Esophagus squamous epithelium (tissue), 5 donors: ENCODE measurements around the gene FGD4. TPM values are rescaled to one million over a fixed set of nuclear protein-coding genes. Genes with fewer than 3 reads are reported as not detected.
A peak's percentile ranks its signal among the peaks of the same experiment; 100 is the strongest.

Experiments used
- DNase-seq: peaks from one replicate; lab custom pipeline; 2025; lab: John Stamatoyannopoulos, UW
- H3K27ac ChIP-seq, 4 donors: fragments of 200-600 bp; sonication (generic); one replicate each; pipeline ENCODE4 v1.5.1; 2016 to 2019; ENCODE audit warnings: mild to moderate bottlenecking in 1 of 4
- H3K27me3 ChIP-seq, 4 donors: fragments of 200-600 bp; sonication (generic); 1 replicate in 3 of 4; 2 replicates in 1 of 4; pipeline versions ENCODE4 v1.5.1 to v1.6.0; 2017 to 2021; ENCODE audit warnings: antibody characterized with exemption in 1 of 4
- H3K36me3 ChIP-seq, 3 donors: fragments of 200-600 bp; sonication (generic); one replicate each; pipeline ENCODE4 v1.5.1; 2016 to 2019
- H3K4me1 ChIP-seq, 3 donors: fragments of 200-600 bp; sonication (generic); one replicate each; pipeline ENCODE4 v1.5.1; 2017 to 2019
- H3K4me3 ChIP-seq, 4 donors: fragments of 200-600 bp; sonication (generic); 1 replicate in 3 of 4; 2 replicates in 1 of 4; pipeline ENCODE4 v1.5.1; 2016 to 2019; ENCODE audit warnings: mild to moderate bottlenecking in 2 of 4, moderate library complexity in 1 of 4
- H3K9me3 ChIP-seq, 3 donors: fragments of 200-600 bp; sonication (generic); one replicate each; pipeline ENCODE4 v1.5.1; 2016 to 2019
- CTCF ChIP-seq, 6 experiments: fragments of 450-650 bp in 4 of 6; fragments of 200-600 bp in 2 of 6; sonication (generic) in 2 of 6; IDR thresholded peaks; one replicate each; pipeline ENCODE4 v1.5.1; 2016 to 2019; ENCODE audit warnings: antibody characterized with exemption in 6 of 6, mild to moderate bottlenecking in 4 of 6, moderate library complexity in 4 of 6
- POLR2A ChIP-seq, 4 donors: fragments of 450-650 bp; IDR thresholded peaks; one replicate each; pipeline ENCODE4 v1.6.1; 2017; ENCODE audit warnings: antibody characterized with exemption in 4 of 4, mild to moderate bottlenecking in 4 of 4, moderate library complexity in 3 of 4
- WGBS, 2 donors: methylation state at CpG; one replicate each; pipeline ENCODE4 v1.1.5; 2018; 5-methylcytosine and 5-hydroxymethylcytosine counted together
- intact Hi-C: fragments of 100-400 bp; cut with DNase I; formaldehyde crosslinking; loops from one replicate; pipeline ENCODE4 v1.15.0; 2022
- total RNA-seq, 4 donors: library from RNA; depleted of rRNA; stranded (reverse); fragments of >200 nt; gene quantifications; one replicate each; pipeline ENCODE4 v1.1.0, GENCODE V29; 2016
- donor health status: DM: yes; HTN: yes; CAD: no.

FGD4 gene
- total RNA-seq, 4 donors from 2014 or later: 17.0 to 49.8 (median 25.6) TPM

- TF ChIP-seq CTCF (IDR thresholded peaks at IDR 0.05) (no peak), POLR2A (IDR thresholded peaks at IDR 0.05) (no peak)
- Histone ChIP-seq H3K4me1 (peaks cover 5 to 36% (median 9%) of the 10 kb centered on the region in 3 donors), H3K36me3 (no peaks in the 10 kb centered on the region), H3K9me3 (no peaks in the 10 kb centered on the region), H3K4me3 (no peak overlapping the region), H3K27me3 (peaks cover 0 to 10% (median 0%) of the 10 kb centered on the region in 4 donors), H3K27ac (no peak overlapping the region)
- intact Hi-C loops: no loop called here
- WGBS, 2 donors: 62 to 68% methylated on average over 4 of the region's 4 CpGs
- DNase-seq: no peak
Measured at GRCh38 chr12:32397696-32398095, 1.7 kb upstream of the FGD4 start.

DNA sequence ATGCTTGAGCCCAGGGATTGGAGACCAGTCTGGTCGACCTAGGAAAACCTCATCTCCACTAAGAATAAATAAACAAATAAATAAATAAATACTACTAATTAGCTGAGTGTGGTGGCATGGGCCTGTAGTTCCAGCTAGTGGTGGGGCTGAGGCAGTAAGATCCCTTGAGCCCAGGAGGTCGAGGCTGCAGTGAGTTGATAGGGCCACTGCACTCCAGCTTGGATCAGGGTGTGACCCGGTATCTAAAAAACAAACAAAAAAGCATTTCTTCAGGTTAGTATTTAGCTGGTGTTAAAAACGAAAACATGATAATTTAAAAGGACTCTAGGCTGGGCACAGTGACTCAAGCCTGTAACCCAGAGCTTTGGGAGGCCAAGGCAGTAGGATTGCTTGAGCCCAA, 1.2 kb upstream of the FGD4 start:
- DNase-seq: no peak
- Histone ChIP-seq H3K4me1 (peaks cover 5 to 40% (median 9%) of the 10 kb centered on the region in 3 donors), H3K27me3 (peaks cover 0 to 10% (median 0%) of the 10 kb centered on the region in 4 donors), H3K4me3 (no peak overlapping the region), H3K27ac (peak overlapping the region in 3 of 4 donors; percentile 80 to 93 (median 89)), H3K36me3 (no peaks in the 10 kb centered on the region), H3K9me3 (no peaks in the 10 kb centered on the region)
- intact Hi-C loops: no loop called here
- WGBS, 2 donors: 84% methylated on average over 4 of the region's 4 CpGs
- TF ChIP-seq POLR2A (IDR thresholded peaks at IDR 0.05): no peak
- TF ChIP-seq CTCF (IDR thresholded peaks at IDR 0.05): no peak

DNA sequence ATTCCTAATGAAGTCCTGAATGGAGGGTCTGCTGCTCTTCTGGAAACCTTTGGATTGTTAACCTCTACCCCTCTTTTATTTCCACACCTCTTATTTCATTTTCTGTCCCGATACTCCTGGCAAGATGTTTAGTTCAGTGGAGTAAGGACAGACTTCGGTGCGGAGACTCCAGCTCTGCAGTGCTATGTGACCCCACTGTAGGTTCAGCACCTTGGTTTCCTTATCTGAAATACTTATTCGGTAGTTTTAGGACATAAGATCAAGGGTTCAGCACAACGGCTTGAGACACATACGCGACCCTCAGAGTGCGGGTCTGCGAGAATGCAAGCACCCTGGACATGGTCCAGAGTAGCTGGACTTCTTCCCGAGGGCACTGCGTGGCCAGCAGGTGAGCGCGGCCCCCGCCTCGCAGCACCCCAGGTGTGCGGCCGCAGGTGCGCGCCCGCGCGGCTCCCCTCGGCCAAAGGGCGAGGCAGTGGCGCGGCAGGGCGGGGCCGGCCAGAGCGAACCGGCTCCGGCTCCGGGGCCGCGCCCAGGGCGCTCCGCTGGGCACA, 465 bp upstream of the FGD4 start:
- Histone ChIP-seq H3K9me3 (no peaks in the 10 kb centered on the region), H3K36me3 (no peaks in the 10 kb centered on the region), H3K4me1 (peaks cover 5 to 40% (median 9%) of the 10 kb centered on the region in 3 donors), H3K27me3 (peaks cover 0 to 10% (median 0%) of the 10 kb centered on the region in 4 donors), H3K4me3 (peak overlapping the region; percentile 68 to 81 (median 75)), H3K27ac (peak overlapping the region; percentile 80 to 94 (median 91))
- WGBS, 2 donors: 13 to 22% methylated on average over 5 to 7 of the region's 36 CpGs
- TF ChIP-seq CTCF (IDR thresholded peaks at IDR 0.05) (peak in 1 of 6 experiments; percentile 8), POLR2A (IDR thresholded peaks at IDR 0.05) (no peak)
- no peak for DNase-seq
- intact Hi-C loops: no loop called here

DNA sequence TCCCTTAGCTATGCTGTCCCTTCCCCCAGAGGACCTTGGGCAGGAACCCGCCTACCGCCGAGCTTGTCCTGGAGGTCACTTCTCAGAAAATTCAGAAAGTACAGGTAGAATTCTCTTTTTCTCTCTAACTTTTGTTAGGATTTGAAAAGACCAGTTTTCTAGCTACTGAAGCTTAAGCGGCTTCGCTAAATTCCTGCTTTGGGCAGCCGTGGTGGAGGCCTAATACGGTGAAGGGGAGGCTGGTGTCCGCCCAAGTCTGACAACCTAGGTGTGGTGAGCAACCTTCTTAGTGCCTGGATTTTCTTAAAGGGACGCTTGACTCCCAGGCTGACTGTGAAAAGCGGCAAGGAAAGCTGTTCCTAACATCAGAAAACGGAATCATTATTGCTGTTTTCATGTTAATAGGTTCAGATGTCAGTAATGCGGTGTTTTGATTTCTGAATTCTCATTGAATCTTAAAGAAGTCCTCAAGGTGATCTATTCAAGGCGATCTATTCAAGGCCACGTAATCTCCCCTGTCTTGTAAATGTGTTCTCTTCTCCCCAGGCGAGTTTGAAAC, 835 bp downstream of the FGD4 start:
- Histone ChIP-seq H3K27ac (peak overlapping the region; percentile 89 to 94 (median 92)), H3K4me1 (peaks cover 5 to 40% (median 9%) of the 10 kb centered on the region in 3 donors), H3K9me3 (no peaks in the 10 kb centered on the region), H3K36me3 (no peaks in the 10 kb centered on the region), H3K4me3 (peak overlapping the region; percentile 68 to 81 (median 75)), H3K27me3 (peaks cover 0 to 10% (median 0%) of the 10 kb centered on the region in 4 donors)
- intact Hi-C loops: no loop called here
- no peak for DNase-seq
- 18 to 20% methylated on average over 12 of the region's 15 CpGs for WGBS, 2 donors
- TF ChIP-seq CTCF (IDR thresholded peaks at IDR 0.05): no peak
- TF ChIP-seq POLR2A (IDR thresholded peaks at IDR 0.05): no peak

DNA sequence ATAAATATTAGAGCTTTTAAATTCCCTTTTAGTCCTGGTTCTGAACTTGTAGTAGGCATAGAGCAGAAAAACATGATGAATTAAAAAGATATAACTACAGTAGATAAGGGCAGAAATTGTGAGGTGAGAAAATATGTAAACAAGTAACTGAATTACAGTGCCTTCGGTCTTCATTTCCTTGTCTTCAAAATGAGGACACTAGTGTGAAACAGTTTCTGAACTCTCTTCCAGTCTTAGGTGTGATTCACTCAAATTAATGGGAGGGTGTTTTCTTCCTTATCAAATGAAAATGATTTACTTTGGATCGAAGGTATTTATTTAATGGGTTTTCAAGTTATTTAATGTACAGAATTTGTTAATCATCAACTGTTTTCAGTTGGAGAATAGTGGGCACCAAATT, 1.5 kb downstream of the FGD4 start:
- no peak for DNase-seq
- peaks cover 5 to 40% (median 9%) of the 10 kb centered on the region in 3 donors for H3K4me1 ChIP-seq
- peaks cover 0 to 10% (median 0%) of the 10 kb centered on the region in 4 donors for H3K27me3 ChIP-seq
- H3K9me3 ChIP-seq: no peaks in the 10 kb centered on the region
- intact Hi-C loops: no loop called here
- no peaks in the 10 kb centered on the region for H3K36me3 ChIP-seq
- no peak for TF ChIP-seq POLR2A (IDR thresholded peaks at IDR 0.05)
- no peak for TF ChIP-seq CTCF (IDR thresholded peaks at IDR 0.05)
- 31 to 36% methylated on average over 2 of the region's 2 CpGs for WGBS, 2 donors
- peak overlapping the region; percentile 68 to 81 (median 75) for H3K4me3 ChIP-seq
- peak overlapping the region in 3 of 4 donors; percentile 92 to 94 (median 93) for H3K27ac ChIP-seq
